CD4-positive, alpha-beta T cell treated with Interleukin-10 for 1 hour (primary cell): Measurements from ENCODE around the gene SLC38A10.

Experiments
- DNase-seq: peaks from one replicate; pipeline ENCODE4 v3.0.0-alpha.2; 2020

Gene SLC38A10

DNA sequence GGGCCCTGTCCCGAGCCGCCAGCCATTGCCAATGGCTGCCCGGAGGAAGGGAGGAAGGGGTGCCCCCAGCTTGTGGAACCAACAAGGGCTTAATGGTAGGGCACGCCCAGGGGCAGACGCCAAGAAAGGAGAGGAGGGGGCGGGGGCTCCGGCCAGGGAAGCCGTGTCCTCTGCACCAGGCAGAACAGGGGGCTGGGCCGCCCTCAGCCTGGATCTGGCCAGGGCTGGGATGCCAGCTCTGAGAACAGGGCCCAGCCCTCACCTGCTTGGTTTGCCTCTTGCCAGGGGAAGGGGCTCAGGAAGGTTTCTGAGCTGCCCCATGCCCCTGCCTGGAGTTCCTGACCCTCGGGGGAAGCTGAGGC lies 35.8 kb upstream of the SLC38A10 start:
- no peak for DNase-seq

DNA sequence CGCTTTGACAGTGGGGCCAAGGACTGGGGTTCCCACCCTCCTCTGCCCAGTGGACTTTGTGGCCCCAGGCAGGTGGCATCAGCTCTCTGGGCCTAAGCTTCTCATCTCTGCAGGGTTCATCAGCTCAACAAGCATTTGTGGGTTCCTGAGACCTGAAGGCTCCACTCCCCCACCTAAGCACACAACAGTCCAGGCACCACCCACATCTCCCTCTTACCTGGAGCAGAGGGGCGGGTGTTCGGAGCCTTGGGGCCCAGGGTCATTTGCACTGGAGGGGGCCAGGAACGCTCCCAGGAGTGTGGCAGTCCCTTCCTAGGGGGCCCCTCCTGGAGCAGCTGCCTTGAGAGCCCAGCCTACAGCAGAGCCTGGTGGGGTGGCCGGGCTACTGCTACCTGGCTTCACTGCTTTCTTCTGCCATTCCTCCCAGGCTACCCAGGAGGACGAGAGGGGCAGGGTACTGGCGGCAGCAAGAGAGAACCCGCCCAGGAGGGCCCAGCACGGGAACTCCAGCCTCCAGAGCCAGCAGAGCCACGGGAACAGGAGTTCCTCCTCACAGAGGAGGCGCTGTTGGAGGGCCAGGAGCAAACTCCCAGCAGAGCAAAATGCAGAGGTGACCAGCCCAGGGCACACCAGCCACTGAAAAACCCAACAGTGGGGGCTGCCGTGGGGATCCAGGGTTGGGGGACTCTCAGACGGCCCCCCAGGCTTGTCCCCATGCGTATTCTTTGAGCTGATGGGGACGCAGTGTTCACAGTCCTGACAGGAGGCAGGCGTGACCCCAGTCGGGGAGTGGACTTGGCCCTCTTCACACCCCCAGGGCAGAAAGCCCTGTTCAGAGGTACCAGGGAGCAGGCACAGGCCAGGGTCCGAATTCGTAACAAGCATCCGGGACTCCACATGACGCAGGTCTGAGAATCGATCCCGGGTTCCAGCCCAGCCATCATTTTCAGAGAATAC lies 35.1 kb upstream of the SLC38A10 start:
- DNase-seq, result no peak

- no peak for DNase-seq
These were observed 34.1 kb upstream of the SLC38A10 start for GRCh38 chr17:81328978-81329926.

GRCh38 chr17:81328489-81328888 lies 33.4 kb upstream of the SLC38A10 start:
- no peak for DNase-seq

DNA sequence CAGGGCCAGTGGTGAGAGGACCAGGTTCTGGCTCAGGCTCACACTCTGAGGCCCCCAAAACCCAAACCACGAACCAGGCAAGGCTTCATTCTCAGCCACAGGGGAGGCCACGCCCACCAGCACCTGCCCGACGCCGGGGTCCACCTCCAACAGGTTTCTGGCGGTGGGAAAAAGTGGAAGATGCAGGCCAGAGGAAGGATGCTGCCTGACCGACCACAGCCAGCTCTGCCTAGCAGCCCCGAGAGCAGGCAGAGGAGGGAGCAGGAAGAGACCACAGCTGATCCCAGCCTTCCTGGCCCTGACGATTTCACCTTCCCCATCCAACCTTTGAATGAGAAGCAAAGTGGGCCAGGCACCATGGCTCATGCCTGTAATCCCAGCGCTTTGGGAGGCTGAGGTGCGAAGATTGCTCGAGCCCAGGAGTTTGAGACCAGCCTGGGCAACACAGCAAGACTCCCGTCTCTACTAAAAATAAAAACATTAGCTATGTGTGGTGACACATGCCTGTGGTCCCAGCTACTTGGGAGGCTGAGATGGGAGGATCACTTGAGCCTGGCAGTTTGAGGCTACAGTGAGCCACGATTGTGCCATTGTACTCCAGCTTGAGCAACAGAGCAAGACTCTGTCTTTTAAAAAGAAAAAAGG lies 30.7 kb upstream of the SLC38A10 start:
- no peak for DNase-seq

GRCh38 chr17:81324851-81325713 lies 30.0 kb upstream of the SLC38A10 start:
- no peak for DNase-seq

DNA sequence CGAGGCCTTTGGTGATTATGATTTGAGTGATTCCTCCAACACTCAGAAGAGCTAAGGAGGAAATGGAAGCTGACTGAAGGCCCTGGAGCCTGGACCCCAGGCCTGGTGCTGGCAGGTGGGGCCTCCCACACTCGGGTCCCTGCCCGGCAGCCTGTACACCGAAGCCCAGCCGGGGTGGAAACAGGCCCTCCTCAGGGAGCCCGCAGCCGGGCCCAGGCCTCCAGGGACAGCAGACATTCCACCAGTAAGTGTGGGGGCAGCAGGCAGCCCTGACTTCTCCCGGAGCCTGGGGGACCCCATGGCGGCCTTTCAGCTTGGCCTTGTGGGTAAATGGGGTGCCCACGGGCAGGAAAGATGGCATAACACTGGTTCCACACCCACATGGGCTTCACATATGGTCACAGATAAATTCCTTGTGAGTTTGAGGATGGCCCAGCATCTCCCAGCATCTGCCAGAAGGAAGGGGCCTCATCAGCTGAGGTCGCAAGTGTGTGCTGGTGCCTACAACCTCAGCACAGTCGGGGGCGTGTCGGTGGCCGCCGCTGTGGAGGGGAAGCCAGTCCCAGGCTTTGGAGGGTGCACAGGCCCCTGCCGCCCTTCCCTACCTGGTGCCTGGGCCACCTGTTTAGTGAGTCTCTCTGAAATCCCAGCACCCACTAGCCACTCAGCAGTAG lies 29.2 kb upstream of the SLC38A10 start:
- no peak for DNase-seq

DNA sequence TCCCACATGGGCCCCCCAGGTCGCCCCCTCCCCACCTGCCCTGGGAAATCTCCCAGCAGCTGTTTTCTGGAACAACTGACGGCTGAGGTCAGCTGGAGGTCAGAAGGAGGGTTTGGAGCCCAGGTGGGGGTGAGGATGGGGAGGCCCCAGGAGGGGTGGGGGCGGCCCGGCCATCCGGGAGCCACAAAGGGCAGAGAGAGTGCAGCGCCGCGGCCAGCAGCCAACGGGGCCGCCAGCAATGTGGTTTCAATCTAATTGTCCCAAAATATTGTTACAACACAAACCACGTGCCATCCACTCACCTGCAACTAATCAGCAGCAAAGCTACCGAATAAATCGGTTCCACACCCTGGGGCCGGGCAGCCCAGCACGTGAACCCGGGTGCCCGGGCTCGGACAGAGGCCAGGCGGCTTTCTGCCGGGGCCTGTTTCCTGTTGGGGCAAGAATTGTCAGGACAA lies 28.3 kb upstream of the SLC38A10 start:
- no peak for DNase-seq

DNA sequence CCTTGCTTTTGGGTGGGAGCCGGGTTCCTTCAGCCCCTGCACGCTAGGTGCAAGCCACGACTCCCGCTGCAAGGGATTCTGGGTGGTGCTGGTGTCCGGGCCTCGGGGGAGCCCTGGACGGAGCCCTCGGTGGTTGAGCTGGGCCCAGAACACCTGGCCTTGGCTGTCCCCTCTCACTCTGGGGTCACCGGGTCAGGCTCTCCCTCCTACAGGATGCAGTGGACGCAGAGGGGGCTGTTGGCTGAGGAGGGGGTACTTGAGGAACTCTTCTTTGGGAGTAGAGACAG lies 27.9 kb upstream of the SLC38A10 start:
- DNase-seq, result no peak

DNA sequence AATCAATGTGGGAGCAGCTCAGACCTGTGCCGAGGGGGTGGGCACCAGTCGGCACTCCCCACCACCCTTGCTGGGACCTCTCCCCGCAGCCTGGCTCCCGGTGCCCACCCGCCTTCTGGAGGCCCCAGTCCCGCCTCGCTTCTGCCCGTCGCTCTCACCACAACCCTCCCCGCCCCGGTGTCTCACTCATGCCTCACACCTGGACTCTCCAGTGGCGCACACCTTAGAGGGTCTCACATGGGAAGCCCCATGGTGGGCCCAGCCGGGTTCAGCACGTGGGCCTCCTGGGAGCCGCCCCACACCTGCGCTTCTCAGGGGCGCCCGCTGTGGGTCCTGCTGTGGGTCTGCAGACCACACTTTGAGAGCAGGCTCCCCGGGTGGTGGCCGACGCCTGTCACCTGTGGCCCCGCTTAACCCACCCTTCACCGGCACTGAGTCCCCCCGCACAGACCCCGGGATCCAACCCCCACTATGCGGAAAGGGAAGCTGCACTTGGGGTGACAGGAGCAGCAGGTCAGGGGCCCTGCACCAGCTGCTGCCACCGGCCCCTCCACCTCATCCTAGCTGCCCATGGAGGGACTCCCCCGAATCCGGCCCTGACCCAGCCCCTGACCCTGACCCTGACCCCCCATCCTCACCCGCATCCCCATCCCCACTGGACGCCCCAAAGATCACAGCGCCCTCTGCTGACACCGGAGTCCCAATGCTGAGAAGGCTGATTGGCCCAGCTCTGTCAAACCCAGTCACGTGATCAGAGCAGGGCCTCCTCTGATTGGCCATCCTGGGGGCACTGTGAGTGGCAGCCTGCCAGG lies 27.4 kb upstream of the SLC38A10 start:
- DNase-seq, result peak; percentile 51

DNA sequence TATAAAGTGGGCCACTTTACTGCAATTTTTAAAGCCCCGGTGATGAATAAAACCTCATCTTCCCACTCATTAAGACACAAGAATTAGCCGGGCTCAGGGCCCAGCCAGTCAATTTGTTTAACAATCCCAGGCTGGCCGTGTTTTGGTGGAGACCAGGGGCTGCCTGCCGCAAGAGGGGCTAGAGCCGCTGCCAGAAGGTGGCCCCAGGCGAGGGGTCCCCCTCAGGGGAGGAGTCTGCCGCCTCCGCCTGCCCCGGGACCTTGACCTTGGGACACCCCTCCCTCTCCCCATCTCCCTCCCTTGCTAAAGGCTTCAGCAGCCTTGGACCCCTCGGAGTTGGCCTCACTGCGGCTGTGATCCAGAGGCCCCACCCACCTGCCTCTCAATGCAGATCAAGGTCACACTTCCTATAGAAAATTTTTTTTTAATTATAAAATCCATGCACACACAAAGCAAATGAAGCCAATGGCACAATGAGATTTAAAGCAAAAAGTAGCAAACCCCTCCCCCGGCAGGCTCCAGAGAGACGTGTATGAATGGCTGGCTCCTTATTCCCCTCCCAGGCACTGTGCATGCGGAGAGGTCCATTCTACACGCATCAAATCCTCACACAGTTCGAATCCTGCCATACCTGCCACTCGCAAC lies 23.0 kb upstream of the SLC38A10 start:
- DNase-seq, result no peak

DNA sequence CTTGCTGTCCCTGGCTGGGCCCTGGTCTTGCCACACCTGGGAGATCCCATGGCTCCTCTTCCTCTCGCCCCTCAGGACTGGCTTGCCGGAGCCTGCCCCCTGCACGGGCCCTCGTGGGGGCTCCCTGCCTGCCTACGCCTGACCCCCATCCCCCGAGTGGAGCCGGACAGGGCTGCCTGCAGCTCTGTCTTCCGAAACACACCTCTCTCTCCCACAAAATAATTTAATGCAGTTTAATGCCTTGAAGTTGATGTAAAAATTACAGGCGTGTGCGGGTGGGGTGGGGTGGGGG lies 22.4 kb upstream of the SLC38A10 start:
- DNase-seq, result no peak

DNA sequence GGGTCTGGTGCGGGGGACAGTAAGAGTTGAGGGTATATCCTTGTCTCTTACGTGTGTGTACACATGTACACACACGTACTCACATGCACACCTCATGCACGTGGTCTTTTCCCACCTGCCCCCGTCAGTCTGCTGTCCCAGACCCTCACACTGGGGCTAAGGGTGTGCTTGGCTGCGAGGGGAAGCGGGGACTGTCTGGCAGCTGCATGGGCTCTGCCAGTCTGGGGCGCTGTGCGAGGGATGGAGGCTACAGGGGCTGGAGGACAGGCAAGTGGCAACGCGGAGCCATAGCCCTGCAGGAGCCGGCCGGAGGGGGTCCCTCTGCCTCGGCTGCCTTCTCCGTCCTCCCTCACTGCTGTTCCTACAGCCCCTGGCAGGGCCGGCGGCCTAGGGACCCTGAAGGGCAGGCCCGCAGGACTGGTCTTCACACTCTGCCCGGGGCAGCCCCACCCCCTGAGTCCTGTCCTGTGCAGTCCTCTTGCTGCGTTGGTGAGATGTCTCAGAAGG lies 20.8 kb upstream of the SLC38A10 start:
- no peak for DNase-seq

DNA sequence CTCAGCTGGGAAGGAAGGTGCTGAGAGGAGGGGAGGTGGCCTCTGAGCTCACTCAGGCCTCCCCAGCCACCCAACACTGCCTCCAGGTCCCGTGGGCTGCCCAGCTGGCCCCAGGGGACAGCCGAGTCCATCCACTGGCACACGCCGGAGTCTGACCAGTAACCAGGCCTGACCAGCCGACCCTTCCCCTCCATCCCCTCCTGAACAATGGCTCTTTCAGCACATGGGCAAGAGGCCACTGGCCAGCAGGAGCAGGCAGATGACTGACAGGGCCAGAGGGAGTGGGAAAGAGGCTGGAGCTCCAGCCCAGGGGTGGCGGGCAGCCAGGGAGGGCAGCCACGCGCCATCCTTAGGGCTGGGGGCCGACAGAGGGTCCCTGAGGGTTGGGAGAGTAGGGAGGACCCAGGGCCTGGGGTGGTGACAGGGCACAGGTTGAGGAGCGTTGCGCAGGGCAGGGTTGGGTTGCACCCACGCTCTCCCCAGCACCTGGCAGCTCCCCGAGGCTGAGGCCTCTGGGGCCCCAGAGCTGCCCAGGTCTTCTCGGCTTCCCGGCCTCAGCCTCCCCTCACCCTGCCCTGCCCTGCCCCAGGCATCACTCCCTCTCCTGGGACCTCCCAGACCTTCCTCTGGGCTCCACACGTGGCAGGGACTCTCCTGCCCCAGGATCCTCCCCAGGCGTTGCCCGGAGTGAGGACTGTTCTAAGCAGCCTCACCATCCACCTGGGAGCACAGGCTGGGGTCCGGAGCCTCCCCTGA lies 20.2 kb upstream of the SLC38A10 start:
- DNase-seq, result no peak

DNA sequence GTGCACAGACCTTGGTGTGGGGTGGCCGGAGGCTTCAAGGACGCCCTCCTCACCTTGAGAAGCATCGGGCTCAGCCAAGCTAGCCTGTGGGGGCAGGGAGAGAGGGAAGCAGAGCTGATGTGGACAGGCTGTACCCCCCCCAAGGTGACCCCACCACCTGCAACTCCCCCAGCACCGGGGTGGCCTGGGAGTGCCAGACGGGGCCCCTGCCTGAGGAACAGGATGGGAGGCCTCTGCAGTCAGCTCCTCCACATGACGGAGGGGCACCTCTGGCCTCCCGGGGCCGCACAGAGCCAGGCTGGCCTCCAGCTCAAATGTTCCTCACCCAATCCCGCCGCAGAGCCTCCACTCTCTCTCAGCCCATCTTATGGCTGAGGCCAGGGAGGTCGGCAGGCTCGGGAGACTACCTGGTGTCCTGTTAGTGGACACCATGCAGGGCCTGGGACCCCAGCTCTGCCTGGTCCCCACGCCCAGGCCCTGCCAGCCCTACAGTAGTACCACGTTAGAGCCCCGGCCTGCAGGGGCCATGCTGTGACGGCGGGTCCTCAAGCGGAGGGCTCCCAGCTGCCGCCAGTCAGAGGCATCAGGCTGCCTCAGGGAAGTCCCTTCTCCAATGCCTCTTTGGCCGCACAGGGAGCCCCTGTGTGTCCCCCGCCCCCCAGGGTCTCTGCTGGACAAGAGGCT lies 19.4 kb upstream of the SLC38A10 start:
- DNase-seq, result no peak

DNA sequence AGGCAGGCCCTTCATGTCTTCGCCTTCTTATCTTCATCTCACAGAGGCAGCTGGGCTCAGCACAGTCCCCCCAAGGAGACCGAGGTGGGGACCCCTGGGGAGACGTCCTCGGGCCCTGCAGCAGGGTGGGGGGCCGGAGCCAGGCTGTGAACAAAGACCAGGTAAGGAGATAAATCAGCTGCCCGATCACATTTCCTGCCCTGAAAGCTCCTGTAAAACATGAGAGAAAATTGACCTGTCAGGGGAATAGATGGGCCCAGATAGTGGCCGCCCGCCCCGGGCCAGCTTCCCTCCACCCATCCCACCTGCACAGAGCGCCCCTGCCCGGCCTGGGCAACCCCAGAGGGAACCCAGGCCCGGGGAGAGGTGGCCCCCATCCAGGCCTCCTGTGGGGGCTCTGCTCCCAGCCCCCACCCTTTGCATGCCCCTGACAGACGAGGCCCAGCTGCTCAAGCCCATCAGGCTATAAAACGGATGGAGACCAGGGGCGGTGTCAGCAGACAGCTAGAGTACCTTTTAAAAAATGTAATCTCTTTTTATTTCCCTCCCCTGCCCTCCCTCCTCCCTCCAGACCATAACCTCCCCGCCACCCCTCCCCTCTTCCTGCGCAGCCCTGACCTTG lies 18.8 kb upstream of the SLC38A10 start:
- DNase-seq, result no peak

GRCh38 chr17:81312624-81313325 lies 17.7 kb upstream of the SLC38A10 start:
- no peak for DNase-seq

DNA sequence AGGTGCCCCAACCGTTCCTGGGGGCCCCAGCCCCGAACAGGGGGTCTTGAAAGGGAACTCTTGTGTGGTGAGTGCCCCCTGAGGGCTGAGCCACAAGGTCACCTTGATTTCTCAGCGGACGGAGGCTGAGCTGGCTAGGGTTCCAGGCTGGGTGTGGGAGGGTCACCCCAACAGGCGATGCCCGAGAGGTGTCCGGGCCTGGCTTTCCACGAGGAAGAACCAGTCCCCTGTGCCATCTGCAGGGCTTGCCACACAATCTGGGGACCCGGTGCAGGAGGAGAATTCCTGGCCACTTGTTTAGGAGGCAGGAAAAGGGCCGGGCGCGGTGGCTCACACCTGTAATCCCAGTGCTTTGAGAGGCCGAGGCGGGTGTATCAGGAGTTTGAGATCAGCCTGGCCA lies 16.8 kb upstream of the SLC38A10 start:
- DNase-seq, result no peak
